Mammary epithelial cell (primary cell): ENCODE measurements around the gene PEX13.

ENCODE experiments used
- CTCF ChIP-seq, 2 donors: IDR thresholded peaks in 1 of 2; conservative IDR thresholded peaks in 1 of 2; 2 replicates each; pipeline ENCODE4 v1.5.1; 2011 to 2012; ENCODE audit warnings: inconsistent platforms in 2 of 2, low read length in 2 of 2, mild to moderate bottlenecking in 2 of 2, control low read depth in 1 of 2, low read depth in 1 of 2; ENCODE audit not compliant: insufficient read depth in 1 of 2; ENCODE audit errors: extremely low read depth in 1 of 2
- EZH2 ChIP-seq: IDR thresholded peaks from 2 replicates; pipeline ENCODE4 v1.6.1; 2012; ENCODE audit warnings: low read length, inconsistent platforms, borderline replicate concordance

GRCh38 chr2:61044636-61045035, 27.1 kb downstream of the PEX13 start:
- no peak for TF ChIP-seq CTCF (conservative IDR thresholded peaks at IDR 0.05 in 1 of 2, IDR thresholded peaks at IDR 0.05 in 1 of 2; ENCODE audit: extremely low read depth in 1 of 2, insufficient read depth in 1 of 2, low read depth in 1 of 2, low read length in 2 of 2)
- TF ChIP-seq EZH2, result no peak
